ENCODE measurements around the gene TTLL10. TPM values are rescaled to one million over a fixed set of nuclear protein-coding genes. Genes with fewer than 3 reads are reported as not detected.

TTLL10 gene
- total and polyA plus RNA-seq, 4 donors = 0.15 TPM; not detected in 3

DNA sequence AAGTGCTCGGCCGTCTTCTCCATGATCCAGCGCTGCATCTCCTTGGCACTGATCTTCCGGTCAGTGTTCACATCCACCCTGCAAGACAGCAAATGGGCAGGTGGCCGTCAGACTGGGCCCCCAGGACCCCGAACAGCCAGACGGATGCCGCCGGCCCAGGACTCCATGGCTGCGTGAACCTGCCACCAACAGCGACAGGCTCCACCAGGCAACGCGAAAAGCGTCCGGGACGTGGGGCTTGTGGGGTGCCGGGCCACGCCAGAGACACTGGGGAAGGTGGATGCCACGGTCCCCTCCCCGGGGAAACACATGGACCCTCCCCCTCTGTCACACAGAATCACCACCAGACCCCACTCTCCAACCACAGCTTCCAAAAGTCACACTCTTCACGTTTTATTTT lies 50.2 kb downstream of the TTLL10 start:
- H3K4me3 ChIP-seq (ENCODE audit: low read length in 2 of 2) = no peak overlapping the region
- 92 to 93% methylated on average over 20 to 21 of the region's 21 CpGs for WGBS, 2 donors
- H3K9me3 ChIP-seq (ENCODE audit: control insufficient read depth, low read length) = no peaks in the 10 kb centered on the region
- H3K27me3 ChIP-seq (ENCODE audit: control insufficient read depth in 1 of 2, insufficient read depth in 2 of 2, low read length in 1 of 2) = no peaks in the 10 kb centered on the region
- no peaks in the 10 kb centered on the region for H3K4me1 ChIP-seq (ENCODE audit: control insufficient read depth in 1 of 2, insufficient read depth in 2 of 2, low read length in 2 of 2)
- ATAC-seq (ENCODE audit: low FRiP score) = no peak
- no peak for DNase-seq
- H3K36me3 ChIP-seq (ENCODE audit: control insufficient read depth in 1 of 2, insufficient read depth in 2 of 2, low read length in 1 of 2) = peaks cover 0 to 13% of the 10 kb centered on the region in 2 donors
- H3K27ac ChIP-seq (ENCODE audit: low read depth in 1 of 2, low read length in 2 of 2) = no peak overlapping the region
- intact Hi-C loops (cut with DNase I) = no loop called here

- no peak for ATAC-seq (ENCODE audit: low FRiP score)
- Histone ChIP-seq H3K4me1 (ENCODE audit: control insufficient read depth in 1 of 2, insufficient read depth in 2 of 2, low read length in 2 of 2) (no peaks in the 10 kb centered on the region), H3K27ac (ENCODE audit: low read depth in 1 of 2, low read length in 2 of 2) (no peak overlapping the region), H3K27me3 (ENCODE audit: control insufficient read depth in 1 of 2, insufficient read depth in 2 of 2, low read length in 1 of 2) (no peaks in the 10 kb centered on the region), H3K4me3 (ENCODE audit: low read length in 2 of 2) (no peak overlapping the region), H3K9me3 (ENCODE audit: control insufficient read depth, low read length) (no peaks in the 10 kb centered on the region), H3K36me3 (ENCODE audit: control insufficient read depth in 1 of 2, insufficient read depth in 2 of 2, low read length in 1 of 2) (peaks cover 0 to 13% of the 10 kb centered on the region in 2 donors)
- intact Hi-C loops (cut with DNase I) = no loop called here
- WGBS, 2 donors = 86 to 89% methylated on average over 33 to 34 of the region's 34 CpGs
- no peak for DNase-seq
Observed at GRCh38 chr1:1225238-1225845, 51.7 kb downstream of the TTLL10 start.

GRCh38 chr1:1225913-1226312 lies 52.2 kb downstream of the TTLL10 start:
- no peaks in the 10 kb centered on the region for H3K27me3 ChIP-seq (ENCODE audit: control insufficient read depth in 1 of 2, insufficient read depth in 2 of 2, low read length in 1 of 2)
- H3K36me3 ChIP-seq (ENCODE audit: control insufficient read depth in 1 of 2, insufficient read depth in 2 of 2, low read length in 1 of 2) = peaks cover 0 to 13% of the 10 kb centered on the region in 2 donors
- intact Hi-C loops (cut with DNase I) = no loop called here
- no peaks in the 10 kb centered on the region for H3K4me1 ChIP-seq (ENCODE audit: control insufficient read depth in 1 of 2, insufficient read depth in 2 of 2, low read length in 2 of 2)
- H3K9me3 ChIP-seq (ENCODE audit: control insufficient read depth, low read length) = no peaks in the 10 kb centered on the region
- WGBS, 2 donors = 75 to 77% methylated on average over 18 of the region's 18 CpGs
- DNase-seq (no peak), ATAC-seq (ENCODE audit: low FRiP score) (no peak)
- no peak overlapping the region for H3K27ac ChIP-seq (ENCODE audit: low read depth in 1 of 2, low read length in 2 of 2)
- no peak overlapping the region for H3K4me3 ChIP-seq (ENCODE audit: low read length in 2 of 2)

GRCh38 chr1:1226566-1227362 lies 53.1 kb downstream of the TTLL10 start:
- peaks cover 0 to 13% of the 10 kb centered on the region in 2 donors for H3K36me3 ChIP-seq (ENCODE audit: control insufficient read depth in 1 of 2, insufficient read depth in 2 of 2, low read length in 1 of 2)
- no peak overlapping the region for H3K27ac ChIP-seq (ENCODE audit: low read depth in 1 of 2, low read length in 2 of 2)
- H3K4me1 ChIP-seq (ENCODE audit: control insufficient read depth in 1 of 2, insufficient read depth in 2 of 2, low read length in 2 of 2) = no peaks in the 10 kb centered on the region
- WGBS, 2 donors = 92% methylated on average over 44 of the region's 44 CpGs
- no peaks in the 10 kb centered on the region for H3K9me3 ChIP-seq (ENCODE audit: control insufficient read depth, low read length)
- no peak for DNase-seq
- H3K4me3 ChIP-seq (ENCODE audit: low read length in 2 of 2) = no peak overlapping the region
- no peak for ATAC-seq (ENCODE audit: low FRiP score)
- intact Hi-C loops (cut with DNase I) = no loop called here
- no peaks in the 10 kb centered on the region for H3K27me3 ChIP-seq (ENCODE audit: control insufficient read depth in 1 of 2, insufficient read depth in 2 of 2, low read length in 1 of 2)

GRCh38 chr1:1227386-1227785 lies 53.7 kb downstream of the TTLL10 start:
- Histone ChIP-seq H3K4me1 (ENCODE audit: control insufficient read depth in 1 of 2, insufficient read depth in 2 of 2, low read length in 2 of 2) (no peaks in the 10 kb centered on the region), H3K27me3 (ENCODE audit: control insufficient read depth in 1 of 2, insufficient read depth in 2 of 2, low read length in 1 of 2) (no peaks in the 10 kb centered on the region), H3K36me3 (ENCODE audit: control insufficient read depth in 1 of 2, insufficient read depth in 2 of 2, low read length in 1 of 2) (peaks cover 0 to 13% of the 10 kb centered on the region in 2 donors), H3K9me3 (ENCODE audit: control insufficient read depth, low read length) (no peaks in the 10 kb centered on the region), H3K4me3 (ENCODE audit: low read length in 2 of 2) (no peak overlapping the region), H3K27ac (ENCODE audit: low read depth in 1 of 2, low read length in 2 of 2) (no peak overlapping the region)
- WGBS, 2 donors = 94 to 95% methylated on average over 25 of the region's 25 CpGs
- DNase-seq (no peak), ATAC-seq (ENCODE audit: low FRiP score) (no peak)
- intact Hi-C loops (cut with DNase I) = no loop called here

DNA sequence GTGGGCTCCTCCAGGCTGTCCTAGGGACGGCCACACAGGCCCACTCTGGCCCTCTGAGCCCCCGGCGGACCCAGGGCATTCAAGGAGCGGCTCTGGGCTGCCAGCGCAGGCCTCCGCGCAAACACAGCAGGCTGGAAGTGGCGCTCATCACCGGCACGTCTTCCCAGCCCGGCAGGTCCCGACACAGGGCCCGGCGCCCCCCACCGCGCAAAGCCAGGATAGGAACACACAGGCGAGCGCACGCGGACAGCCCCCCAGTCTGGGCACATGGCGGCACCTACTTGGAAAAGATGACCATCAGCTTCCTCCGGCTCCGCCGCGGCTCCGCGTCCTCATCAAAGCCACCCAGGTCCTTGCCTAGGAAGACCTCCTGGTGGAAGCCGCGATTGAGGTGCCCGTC lies 54.5 kb downstream of the TTLL10 start:
- Histone ChIP-seq H3K4me3 (ENCODE audit: low read length in 2 of 2) (no peak overlapping the region), H3K27ac (ENCODE audit: low read depth in 1 of 2, low read length in 2 of 2) (no peak overlapping the region), H3K36me3 (ENCODE audit: control insufficient read depth in 1 of 2, insufficient read depth in 2 of 2, low read length in 1 of 2) (peaks cover 0 to 8% of the 10 kb centered on the region in 2 donors), H3K27me3 (ENCODE audit: control insufficient read depth in 1 of 2, insufficient read depth in 2 of 2, low read length in 1 of 2) (no peaks in the 10 kb centered on the region), H3K9me3 (ENCODE audit: control insufficient read depth, low read length) (no peaks in the 10 kb centered on the region), H3K4me1 (ENCODE audit: control insufficient read depth in 1 of 2, insufficient read depth in 2 of 2, low read length in 2 of 2) (no peaks in the 10 kb centered on the region)
- ATAC-seq (ENCODE audit: low FRiP score) = no peak
- 94 to 96% methylated on average over 30 of the region's 30 CpGs for WGBS, 2 donors
- no peak for DNase-seq
- intact Hi-C loops (cut with DNase I) = no loop called here

DNA sequence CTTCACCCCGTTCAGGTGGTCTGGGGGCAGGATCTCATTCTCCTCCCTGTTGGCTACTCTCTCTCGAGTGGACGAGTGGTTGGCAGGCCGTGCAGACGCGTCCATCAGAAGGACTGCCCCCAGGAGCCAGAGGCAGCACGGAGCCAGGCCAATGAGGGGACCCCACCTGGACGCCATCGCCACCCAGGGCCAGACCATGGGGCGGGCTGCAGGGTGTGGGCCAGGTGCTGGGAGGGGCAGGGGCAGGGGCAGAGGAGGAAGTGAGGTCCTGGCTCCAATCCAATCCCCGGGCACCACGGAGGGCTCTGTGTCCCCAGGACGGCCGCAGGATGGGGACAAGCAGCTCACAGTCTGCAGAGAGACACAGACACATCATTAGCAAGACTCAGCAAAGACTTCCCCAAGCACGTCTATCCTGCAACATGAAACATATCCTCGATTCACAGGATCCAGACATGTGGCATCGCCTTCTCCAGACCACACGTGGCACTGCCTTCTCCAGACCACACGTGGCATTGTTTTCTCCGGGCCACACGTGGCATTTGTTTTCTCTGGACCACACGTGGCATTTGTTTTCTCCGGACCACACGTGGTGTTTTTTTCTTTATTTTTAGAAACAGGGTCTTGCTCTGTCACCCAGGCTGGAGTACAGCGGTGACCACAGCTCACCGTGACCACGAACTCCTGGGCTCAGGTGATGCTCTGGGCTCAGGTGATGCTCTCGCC lies 55.1 kb downstream of the TTLL10 start:
- no peaks in the 10 kb centered on the region for H3K9me3 ChIP-seq (ENCODE audit: control insufficient read depth, low read length)
- intact Hi-C loops (cut with DNase I) = no loop called here
- no peak for ATAC-seq (ENCODE audit: low FRiP score)
- 85 to 91% methylated on average over 28 of the region's 28 CpGs for WGBS, 2 donors
- H3K36me3 ChIP-seq (ENCODE audit: control insufficient read depth in 1 of 2, insufficient read depth in 2 of 2, low read length in 1 of 2) = peaks cover 0 to 6% of the 10 kb centered on the region in 2 donors
- DNase-seq = no peak
- no peak overlapping the region for H3K4me3 ChIP-seq (ENCODE audit: low read length in 2 of 2)
- H3K4me1 ChIP-seq (ENCODE audit: control insufficient read depth in 1 of 2, insufficient read depth in 2 of 2, low read length in 2 of 2) = no peaks in the 10 kb centered on the region
- H3K27me3 ChIP-seq (ENCODE audit: control insufficient read depth in 1 of 2, insufficient read depth in 2 of 2, low read length in 1 of 2) = no peaks in the 10 kb centered on the region
- H3K27ac ChIP-seq (ENCODE audit: low read depth in 1 of 2, low read length in 2 of 2) = no peak overlapping the region

GRCh38 chr1:1229770-1230169 lies 56.1 kb downstream of the TTLL10 start:
- Histone ChIP-seq H3K4me3 (ENCODE audit: low read length in 2 of 2) (no peak overlapping the region), H3K27ac (ENCODE audit: low read depth in 1 of 2, low read length in 2 of 2) (no peak overlapping the region), H3K4me1 (ENCODE audit: control insufficient read depth in 1 of 2, insufficient read depth in 2 of 2, low read length in 2 of 2) (no peaks in the 10 kb centered on the region), H3K36me3 (ENCODE audit: control insufficient read depth in 1 of 2, insufficient read depth in 2 of 2, low read length in 1 of 2) (peaks cover 0 to 6% of the 10 kb centered on the region in 2 donors), H3K27me3 (ENCODE audit: control insufficient read depth in 1 of 2, insufficient read depth in 2 of 2, low read length in 1 of 2) (no peaks in the 10 kb centered on the region), H3K9me3 (ENCODE audit: control insufficient read depth, low read length) (no peaks in the 10 kb centered on the region)
- 89 to 90% methylated on average over 19 of the region's 19 CpGs for WGBS, 2 donors
- intact Hi-C loops (cut with DNase I) = loop anchor here in 1 of 2 donors (5.0 kb wide), 1 partner anchor 112 kb away; the partner anchor contains the start of gene C1orf159
- DNase-seq (no peak), ATAC-seq (ENCODE audit: low FRiP score) (no peak)
